HuH-7.5 (cell line): Measurements from ENCODE around the gene S100A3.
A peak's percentile ranks its signal among the peaks of the same experiment; 100 is the strongest.

Source experiments
- DNase-seq: peaks from one replicate; pipeline ENCODE4 v3.0.0; 2011; ENCODE audit warnings: low spot score

The S100A3 gene

GRCh38 chr1:153547560-153548551, 1.2 kb downstream of the S100A3 start:
- DNase-seq, result no peak

GRCh38 chr1:153546796-153547559, 2.1 kb downstream of the S100A3 start:
- no peak for DNase-seq

GRCh38 chr1:153546371-153546770, 2.7 kb downstream of the S100A3 start:
- no peak for DNase-seq

- DNase-seq, result peak; percentile 93
Observed at GRCh38 chr1:153545067-153546055, 3.7 kb downstream of the S100A3 start, which contains the start of gene S100A4. Gene S100A4, minus strand, starts transcription at chr1:153545806. Its CDS starts 1,012 bp downstream, at chr1:153544794.

- DNase-seq, result no peak
Observed at GRCh38 chr1:153544453-153545066, 4.5 kb downstream of the S100A3 start.

GRCh38 chr1:153543736-153544135, 5.3 kb downstream of the S100A3 start:
- DNase-seq, result no peak

- no peak for DNase-seq
Observed at GRCh38 chr1:153542956-153543711, 5.9 kb downstream of the S100A3 start.

GRCh38 chr1:153541641-153542590, 7.1 kb downstream of the S100A3 start:
- no peak for DNase-seq

- no peak for DNase-seq
Observed at GRCh38 chr1:153540394-153541361, 8.4 kb downstream of the S100A3 start, which contains the start of gene S100A5. Gene S100A5, minus strand, starts transcription at chr1:153540934. Its CDS starts 743 bp downstream, at chr1:153540191.

GRCh38 chr1:153539395-153540093, 9.5 kb downstream of the S100A3 start:
- no peak for DNase-seq

GRCh38 chr1:153538315-153538821, 10.7 kb downstream of the S100A3 start:
- DNase-seq, result no peak

- no peak for DNase-seq
Observed at GRCh38 chr1:153537376-153537730, 11.7 kb downstream of the S100A3 start.

- DNase-seq, result no peak
Observed at GRCh38 chr1:153536671-153537375, 12.2 kb downstream of the S100A3 start.

- peak; percentile 45 for DNase-seq
Observed at GRCh38 chr1:153536012-153536670, 12.9 kb downstream of the S100A3 start.

GRCh38 chr1:153535242-153536011, 13.6 kb downstream of the S100A3 start, which contains the start of gene S100A6:
Gene S100A6, minus strand, starts transcription at chr1:153535991. Its CDS starts 652 bp downstream, at chr1:153535339.
- DNase-seq, result peak; percentile 31
